ENCODE data around the gene HAS3.
"Not testable (repeated sequence)": the region's sequence is repeated elsewhere in the genome, so short reads cannot be mapped to it uniquely, and the experiment has no call there.

Gene HAS3

GRCh38 chr16:69105501-69106361 is at the start of gene HAS3:
TSS of gene HAS3 (plus strand) at chr16:69105653. CDS start at chr16:69109396, 3,743 bp downstream.
- no peak for DNase-seq

DNA sequence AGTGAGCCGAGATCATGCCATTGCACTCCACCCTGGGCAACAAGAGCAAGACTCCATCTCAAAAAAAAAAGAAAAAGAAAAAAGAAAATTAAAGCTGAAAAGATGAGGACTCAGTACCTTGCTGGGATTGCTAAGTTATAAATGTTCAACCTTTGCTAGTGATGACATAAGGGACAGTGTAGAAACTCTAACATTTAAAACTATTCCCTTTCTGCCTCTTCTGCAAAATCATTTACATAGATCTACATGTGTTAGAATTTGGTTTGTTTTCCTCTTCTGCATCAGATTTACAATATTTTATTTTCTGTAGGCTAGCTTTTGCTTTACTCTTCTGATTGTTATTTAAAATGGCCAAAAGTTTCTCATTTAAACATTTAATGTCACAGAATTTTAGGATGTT is 49.5 kb upstream of the HAS3 start:
- no peak for DNase-seq

GRCh38 chr16:69056421-69056820 is 49.0 kb upstream of the HAS3 start:
- no peak for DNase-seq

GRCh38 chr16:69057400-69058378 is 47.8 kb upstream of the HAS3 start:
- DNase-seq: no peak

- not testable (repeated sequence) for DNase-seq
Observed at GRCh38 chr16:69063491-69063890, 42.0 kb upstream of the HAS3 start.

DNA sequence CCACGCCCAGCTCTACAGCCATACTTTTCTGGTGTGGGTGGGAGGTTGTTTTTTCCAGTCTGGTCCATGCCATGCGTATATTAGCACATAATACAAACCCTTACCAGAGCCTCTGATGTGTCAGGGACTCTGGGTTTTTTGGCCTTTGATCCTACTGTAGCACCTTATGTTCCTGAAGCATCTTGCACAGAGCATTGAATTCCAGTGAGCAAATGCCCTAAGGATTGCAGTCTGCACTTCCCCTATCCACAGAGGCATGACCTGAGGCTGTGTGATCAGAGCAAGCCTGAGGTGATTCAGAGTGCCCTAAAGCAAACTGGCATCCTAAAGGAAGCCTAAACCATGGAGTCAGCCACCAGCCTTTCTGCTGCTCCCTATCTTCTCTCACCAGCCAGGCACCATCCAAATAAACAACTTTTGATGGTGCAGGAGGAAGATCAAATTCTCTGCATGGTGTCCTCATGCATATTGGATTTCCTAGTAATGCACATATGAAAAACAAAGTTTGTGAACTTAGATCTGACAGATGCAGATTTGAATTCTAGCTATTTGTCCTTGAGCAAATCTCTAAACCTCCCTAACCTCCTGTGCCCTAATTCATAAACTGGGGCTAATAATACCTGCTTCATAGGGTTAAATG is 41.2 kb upstream of the HAS3 start:
- DNase-seq: no peak

- no peak for DNase-seq
Observed at GRCh38 chr16:69064764-69065313, 40.6 kb upstream of the HAS3 start.

DNA sequence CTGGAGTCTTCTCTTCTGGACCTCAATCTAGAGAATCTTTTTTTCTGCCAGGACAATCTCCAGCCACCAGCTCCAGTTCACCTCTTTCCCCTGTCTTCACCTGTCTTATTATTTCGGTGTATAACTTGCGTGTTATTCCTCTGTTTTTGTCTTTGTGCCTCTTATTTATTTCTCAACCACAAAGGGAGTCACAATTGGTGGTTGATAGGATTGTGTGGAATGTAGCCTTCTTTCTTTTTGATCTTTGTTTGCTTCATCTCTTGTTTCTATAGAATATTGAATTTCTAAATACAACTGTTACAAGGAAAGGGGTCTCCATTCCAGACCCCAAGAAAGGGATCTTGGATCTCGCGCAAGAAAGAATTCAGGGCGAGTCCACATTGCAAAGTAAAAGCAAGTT is 35.9 kb upstream of the HAS3 start:
- DNase-seq: no peak

DNA sequence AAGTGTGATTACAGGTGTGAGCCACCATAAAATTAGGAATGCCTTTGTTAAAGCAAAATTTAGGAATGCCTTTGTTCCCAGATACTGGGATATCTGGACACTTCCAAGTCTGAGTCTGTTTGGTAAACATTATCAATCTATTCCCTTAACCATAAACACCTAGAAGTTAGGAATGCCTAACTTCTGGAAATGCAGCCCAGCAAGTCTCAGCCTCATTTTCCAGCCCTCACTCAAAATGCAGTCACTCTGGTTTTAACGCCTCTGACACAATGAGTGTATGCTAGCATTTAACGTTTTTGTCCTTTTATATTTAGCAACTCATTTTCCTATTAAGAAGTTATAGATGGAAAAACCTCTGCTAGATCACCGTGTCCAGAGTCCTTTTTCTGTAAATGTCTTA is 34.4 kb upstream of the HAS3 start:
- no peak for DNase-seq

- DNase-seq: no peak
Observed at GRCh38 chr16:69072640-69072974, 32.8 kb upstream of the HAS3 start.

- DNase-seq: no peak
Observed at GRCh38 chr16:69073181-69073702, 32.2 kb upstream of the HAS3 start.

DNA sequence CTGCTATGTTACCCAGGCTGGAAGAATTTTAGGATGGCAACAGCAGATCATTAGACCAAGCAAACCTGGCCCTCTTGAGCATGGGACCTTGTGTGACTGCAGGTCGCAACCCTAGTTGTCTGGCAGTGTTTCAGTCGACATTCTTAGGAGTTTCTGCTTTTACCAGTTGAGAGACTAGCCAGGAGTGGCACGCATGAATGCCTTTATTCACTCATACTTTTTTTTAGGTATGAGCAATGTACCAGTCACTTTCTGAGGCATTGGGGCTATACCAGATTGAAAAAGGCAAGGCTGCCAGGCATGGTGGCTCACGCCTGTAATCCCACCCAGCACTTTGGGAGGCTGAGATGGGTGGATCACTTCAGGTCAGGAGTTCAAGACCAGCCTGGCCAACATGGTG is 28.2 kb upstream of the HAS3 start:
- no peak for DNase-seq

DNA sequence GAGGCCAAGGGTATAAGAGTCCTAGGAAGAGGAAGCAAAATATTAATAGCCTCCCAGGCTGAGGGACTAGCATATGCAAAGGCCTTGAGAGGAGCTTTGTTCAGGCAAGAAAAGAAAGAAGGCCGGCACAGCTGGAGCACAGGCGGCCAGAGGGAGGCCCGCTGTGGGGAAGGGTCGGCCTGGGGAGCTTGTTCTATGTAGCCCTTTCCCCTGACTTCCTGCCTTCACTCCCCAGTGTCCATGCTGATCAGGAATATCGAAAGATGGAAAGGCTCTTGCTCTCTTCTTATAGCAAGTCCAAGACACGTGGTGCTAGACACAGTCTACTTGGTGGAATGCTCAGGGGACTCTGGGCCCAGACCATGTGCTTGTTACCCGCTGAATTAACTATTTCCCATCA is 27.4 kb upstream of the HAS3 start:
- no peak for DNase-seq

DNA sequence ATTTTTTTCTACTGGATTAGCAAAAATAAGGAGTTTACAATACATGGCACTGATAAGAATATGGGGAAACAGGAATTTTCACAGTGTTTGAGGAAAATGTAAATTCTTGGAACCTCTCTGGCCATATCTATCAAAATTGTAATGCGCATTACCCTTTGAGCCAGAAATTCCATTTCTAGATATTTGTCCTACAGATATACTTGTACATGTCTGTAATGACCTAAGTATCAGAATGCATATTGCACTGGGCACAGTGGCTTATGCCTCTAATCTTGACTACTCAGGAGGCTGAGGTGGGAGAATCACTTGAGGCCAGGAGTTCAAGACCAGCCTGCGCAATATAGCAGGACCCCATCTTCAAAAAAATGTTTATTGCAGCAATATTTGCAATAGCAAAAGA is 25.8 kb upstream of the HAS3 start:
- DNase-seq: no peak

- DNase-seq: no peak
Observed at GRCh38 chr16:69083306-69083941, 22.0 kb upstream of the HAS3 start.

DNA sequence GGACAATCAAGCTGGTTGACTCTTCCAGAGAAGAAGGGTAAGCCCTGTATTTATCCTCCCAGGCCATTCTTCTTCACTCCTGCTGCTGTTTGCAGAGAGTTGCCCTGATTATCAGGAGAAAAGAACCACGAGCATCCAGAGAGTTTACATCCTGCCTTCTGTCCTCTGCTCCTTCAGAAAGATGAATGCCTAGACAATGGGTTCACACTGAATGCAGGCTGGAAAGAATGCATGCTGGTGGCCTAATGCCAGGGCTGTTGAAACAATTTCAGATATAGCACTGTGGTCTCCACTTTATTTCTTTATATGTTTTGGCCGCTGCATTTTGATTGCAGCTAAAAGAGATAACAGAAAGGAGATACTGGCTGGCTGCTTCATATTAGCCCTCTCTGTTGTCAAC is 21.2 kb upstream of the HAS3 start:
- DNase-seq: no peak

- no peak for DNase-seq
Observed at GRCh38 chr16:69085032-69085695, 20.3 kb upstream of the HAS3 start.

DNA sequence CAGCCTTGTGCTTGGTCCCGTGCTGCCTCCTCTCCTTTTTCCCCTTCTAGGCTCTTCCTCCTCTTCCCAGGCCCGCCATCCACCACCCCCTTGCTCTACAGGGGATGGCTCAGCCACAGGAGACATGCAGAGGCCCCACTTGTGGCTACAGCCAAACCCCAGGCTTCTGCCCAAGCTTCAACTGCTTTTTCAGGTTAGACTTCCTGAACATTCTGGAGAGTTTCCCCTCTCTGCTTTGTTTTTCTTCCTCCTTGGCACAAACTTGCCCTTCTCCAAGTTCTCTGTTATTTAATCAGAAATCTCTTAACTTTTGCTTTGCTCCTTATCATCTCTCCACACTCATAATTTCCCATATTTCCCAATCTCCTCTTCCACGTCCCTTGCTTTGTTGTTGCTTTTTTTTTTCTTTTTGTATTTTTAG is 18.3 kb upstream of the HAS3 start:
- DNase-seq: no peak

GRCh38 chr16:69088684-69089083 is 16.8 kb upstream of the HAS3 start:
- no peak for DNase-seq

DNA sequence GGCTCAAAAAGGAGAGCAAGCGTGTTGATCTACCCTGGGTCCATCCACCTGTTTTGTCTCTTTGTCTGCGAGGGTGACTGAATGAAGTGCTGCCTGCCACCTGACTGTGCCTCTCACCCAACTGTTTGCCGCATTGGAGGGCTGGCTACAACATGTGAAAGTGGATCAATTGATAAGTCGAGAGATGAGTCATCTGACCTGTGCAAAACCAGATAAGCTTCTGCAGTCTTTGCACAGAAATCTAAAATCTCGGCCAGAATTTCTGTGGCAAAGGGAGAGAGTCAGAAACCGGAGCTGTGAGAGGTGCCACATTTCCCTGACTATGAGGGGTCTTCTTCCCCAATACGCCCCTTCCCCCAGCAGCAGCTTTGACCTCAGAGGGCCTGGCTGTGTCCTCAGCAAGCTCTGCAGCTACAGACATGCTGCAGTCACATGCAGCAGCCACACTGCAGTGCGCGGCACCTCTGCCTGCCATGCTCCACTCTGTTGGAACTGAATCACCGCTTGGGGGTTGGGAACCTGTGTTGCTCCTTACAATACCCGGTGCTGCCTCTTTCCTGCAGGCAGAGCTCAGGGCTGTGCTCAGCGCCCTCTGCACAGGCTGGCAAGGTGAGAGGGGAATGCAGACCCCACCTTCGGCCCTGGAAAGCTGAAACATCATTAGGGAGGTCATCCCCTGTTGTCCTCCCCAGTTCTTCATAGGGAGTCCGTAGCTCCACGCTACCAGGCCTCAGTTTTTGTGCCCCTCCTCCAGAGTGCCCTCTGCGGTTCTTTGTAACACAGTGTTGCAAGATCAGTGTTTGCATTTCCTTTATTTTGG is 16.2 kb upstream of the HAS3 start:
- DNase-seq: no peak

GRCh38 chr16:69093974-69094373 is 11.5 kb upstream of the HAS3 start:
- DNase-seq: no peak

Measured in activated CD4-positive, CD25-positive, alpha-beta regulatory T cell treated with anti-CD3 and anti-CD28 coated beads, Interleukin-2, amount 50 U/mL, for 72 hours (primary cell).